ENCODE results near the gene NCS1.

NCS1 gene

DNA sequence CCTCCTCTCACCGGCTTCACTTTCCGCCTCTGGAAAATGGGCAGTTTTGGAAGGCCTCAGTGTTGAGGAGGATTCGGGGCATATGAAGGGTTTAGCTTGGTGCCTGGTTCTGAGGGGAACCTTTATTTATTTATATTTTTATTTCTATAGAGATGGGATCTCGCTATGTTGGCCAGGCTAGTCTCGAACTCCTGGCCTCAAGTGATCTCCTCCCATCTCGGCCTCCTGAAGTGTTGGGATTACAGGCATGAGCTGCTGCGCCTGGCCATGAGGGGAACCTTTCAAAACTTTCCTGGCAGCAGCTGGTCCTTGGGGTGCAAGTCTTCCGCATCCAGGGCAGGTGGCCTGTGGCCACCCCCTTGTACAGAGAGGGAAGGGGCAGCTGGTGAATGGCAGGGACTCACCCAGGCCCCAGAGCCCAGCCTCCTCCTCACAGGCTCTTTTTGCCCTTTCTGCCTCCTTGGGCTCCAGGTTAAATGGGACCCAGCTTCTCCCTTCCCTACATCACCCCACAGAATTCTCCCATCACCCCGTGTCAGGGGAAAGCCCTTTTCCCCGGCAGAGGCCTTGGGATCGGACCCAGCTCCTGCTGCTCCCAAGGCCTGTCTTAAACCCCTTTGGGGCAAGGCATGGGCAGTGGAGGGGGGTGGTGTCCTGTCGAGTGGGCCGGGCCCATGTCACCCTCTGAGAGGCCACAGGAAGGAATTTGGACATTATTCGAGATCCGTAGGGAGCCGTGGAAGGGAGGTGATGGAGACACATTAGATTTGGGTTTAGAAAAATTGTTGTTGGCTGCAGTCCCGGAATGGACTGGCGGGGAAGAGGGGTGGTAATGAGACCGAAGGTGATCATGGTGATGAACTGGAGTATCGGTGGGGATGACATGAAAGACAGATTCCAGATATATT, 5.9 kb downstream of the NCS1 start:
- no peak for DNase-seq

DNA sequence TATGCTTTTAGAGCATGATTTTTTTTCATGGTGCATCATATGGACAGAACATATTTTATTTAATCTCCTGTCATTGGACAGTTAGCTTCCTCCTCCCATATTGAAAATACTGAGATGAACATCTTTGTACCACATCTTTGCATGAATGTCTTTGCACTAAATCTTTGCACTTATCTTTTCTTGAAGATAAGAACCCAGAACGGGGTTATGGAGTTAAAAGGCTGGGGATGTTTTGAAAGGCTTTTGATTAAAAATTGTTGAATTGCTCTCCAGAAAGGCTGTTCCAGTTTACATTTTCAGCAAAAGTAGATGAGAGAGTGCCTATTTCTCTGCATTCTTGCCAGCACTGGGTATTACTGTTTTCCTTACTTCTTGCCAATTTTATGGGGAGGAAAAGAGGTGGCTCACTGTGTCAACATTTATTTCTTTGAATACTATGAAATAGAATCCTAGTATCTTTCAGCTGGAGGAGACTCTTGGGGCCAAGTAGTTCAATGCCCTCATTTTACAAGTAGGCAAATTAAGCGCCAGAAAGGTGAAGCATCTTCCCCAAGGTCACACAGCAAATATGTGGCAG, 7.2 kb downstream of the NCS1 start:
- no peak for DNase-seq

DNA sequence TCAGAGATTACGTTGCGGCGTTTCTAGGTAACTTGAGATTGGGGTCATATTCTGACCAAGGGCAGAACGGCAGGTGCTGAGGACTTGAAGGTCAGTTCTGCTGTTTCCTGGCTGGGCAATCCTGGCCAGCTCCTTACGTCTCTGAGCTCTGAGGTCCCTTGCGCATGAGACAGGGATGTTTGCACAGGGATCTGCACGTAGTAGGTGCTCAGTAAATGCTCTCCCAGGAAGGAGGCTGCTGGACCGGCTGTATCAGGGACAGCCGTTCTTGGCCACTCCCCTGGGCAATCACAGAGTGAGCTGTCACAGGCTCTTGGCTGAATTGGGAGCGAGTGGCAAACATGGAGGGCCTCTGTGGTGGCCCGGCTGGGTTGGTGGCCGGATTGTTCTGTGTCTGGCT, 8.3 kb downstream of the NCS1 start:
- DNase-seq = no peak

DNA sequence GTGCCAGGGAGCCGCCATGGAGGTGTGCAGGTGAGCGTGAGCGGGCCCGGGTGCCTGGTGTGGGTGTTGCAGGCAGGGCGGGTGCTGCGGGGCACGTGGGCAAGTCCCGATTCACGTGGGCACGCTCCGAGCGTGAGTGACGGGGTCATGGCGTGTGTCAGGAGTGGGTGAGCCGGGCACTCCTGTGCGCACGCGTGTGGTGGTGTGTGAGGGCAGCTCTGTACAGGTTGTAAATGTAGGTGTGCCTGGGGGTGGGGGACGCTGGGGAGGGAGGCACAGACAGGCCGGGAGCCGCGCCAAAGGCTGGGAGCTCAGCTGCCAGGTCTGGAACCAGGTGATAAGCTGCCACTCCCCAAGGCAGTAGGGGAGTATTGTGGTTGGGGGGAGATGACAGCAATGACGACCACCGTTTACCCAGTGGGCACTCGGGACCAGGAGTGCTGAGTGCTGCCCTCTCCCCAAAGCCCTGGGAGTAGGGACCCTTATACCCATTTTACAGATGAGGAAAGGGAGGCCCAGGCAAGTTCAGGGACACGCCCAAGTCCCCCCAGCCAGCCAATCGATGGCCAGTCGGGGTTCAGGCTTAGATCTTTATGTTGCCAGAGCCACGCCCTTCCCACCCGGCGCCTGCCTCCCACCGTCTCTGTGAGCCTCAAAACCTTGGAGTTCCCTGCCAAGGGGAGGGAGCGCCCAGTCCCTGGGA, 9.6 kb downstream of the NCS1 start:
- no peak for DNase-seq

DNA sequence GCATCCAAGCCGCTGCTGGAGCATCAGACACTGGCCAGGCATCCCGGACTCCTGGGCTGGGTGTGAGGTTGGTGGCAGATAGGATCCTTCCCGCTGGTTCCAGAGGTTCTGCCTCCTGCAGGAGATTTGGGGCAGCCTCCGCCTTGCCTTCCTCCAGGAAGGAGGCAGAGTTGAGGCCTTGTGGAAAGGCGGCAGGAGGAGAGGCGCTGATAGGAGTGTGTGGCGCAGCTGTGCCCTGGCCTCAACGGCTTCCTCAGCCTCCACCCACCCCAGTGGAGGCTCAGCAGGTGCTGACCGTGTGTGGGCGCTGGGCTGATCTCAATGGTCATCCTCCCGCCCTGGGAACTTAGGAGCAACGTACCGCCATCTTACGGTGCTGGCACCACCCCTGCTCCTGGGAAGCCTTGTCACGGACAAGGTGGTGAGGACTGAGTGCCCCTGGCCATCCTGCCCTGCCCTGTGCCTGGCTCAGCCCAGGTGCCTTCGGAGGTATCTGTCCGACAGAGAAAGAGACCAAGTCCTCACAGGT, 10.2 kb downstream of the NCS1 start:
- DNase-seq = no peak

DNA sequence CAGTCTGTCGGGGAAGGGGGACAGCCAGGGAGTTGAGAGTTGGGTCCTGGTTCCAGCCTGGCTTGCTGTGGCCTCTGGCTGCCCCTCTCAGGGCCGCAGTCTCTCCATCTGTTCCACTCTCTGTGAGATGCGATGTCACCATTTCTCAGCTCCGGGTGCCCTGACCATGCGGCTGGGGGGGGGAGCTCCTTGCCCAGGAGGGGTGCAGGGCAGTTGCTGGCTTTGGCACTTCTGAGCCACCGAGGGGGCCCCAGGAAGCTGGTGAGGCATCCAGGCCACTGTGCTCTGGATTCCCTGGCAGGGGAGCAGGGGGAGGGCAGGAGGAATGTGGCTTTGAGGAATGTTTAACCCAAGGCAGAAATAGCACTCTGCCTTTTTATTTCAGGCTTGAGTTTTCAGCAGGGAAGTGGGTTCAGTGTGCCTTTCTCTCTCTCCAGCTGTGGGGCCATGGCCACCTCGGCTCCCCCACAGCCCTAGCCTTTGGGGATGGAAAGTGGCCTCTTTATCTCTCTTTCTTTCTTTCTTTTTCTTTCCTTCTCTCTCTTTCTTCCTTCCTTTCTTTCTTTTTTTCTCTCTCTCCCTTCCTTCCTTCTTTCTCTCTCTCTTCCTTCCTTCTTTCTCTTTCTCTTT, 11.0 kb downstream of the NCS1 start:
- no peak for DNase-seq

DNA sequence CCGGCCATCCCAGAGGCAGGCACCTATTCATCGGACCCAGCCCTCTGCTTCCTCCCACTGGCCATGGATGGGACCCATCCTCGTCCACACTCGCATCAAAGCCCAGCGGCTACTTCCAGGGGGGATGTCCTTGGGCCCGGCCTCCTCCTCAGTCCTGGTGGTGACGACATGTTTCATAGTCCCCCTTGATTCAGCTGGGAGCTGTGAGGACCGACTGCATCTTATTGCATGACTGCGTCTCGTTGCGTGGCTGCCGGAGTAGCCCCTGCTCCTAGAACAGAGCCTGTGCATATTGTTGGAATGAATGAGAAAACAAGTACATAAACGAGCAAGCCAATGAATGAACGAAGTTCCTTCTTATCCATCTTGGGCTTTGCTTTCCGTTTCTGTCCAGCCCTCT, 12.8 kb downstream of the NCS1 start:
- no peak for DNase-seq

DNA sequence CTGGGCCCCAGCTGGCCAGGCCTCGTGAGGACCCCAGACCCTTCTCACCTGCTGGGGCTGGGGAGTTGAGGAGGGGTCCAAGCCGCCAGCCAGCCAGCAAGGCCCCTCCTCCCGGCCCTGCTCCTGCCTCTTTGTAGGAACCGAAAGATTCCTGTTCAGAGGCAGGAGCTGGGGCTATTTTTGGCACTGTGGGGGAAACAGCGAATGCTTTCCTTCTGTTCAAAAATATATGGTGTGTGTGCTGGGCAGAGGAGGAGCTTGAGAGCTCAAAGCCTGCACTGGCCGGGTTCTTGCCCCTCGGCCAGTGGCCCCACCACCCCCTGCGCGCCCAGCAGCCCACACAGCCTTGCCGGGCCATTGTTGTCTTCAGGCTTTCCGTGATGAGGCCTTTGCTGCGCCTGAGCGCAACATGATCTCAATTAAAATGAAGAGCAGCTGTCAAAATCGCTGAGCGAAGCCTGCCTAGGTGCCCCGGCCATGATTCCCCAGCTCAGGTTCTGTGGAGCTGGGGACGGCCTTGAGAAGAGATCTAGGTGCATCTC, 13.4 kb downstream of the NCS1 start:
- no peak for DNase-seq

DNA sequence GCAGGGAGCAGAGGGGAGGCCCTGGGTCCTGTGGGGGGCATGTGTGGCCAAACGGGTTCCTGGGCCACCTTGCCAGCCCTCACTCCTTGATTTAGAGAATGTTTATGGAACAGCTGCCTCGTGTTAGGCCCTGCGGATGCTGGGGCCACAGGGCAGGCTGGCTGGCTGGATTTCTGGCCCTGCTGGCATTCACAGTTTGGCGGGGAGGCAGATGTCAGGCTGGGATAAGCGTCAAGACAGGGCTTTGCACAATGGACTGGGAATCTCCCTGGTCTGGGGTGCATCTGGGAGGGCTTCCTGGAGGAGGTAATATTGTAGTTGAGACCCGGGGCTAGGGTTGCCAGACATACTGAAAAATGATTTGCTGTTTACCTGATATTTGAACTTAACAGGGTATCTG, 13.8 kb downstream of the NCS1 start:
- no peak for DNase-seq

DNA sequence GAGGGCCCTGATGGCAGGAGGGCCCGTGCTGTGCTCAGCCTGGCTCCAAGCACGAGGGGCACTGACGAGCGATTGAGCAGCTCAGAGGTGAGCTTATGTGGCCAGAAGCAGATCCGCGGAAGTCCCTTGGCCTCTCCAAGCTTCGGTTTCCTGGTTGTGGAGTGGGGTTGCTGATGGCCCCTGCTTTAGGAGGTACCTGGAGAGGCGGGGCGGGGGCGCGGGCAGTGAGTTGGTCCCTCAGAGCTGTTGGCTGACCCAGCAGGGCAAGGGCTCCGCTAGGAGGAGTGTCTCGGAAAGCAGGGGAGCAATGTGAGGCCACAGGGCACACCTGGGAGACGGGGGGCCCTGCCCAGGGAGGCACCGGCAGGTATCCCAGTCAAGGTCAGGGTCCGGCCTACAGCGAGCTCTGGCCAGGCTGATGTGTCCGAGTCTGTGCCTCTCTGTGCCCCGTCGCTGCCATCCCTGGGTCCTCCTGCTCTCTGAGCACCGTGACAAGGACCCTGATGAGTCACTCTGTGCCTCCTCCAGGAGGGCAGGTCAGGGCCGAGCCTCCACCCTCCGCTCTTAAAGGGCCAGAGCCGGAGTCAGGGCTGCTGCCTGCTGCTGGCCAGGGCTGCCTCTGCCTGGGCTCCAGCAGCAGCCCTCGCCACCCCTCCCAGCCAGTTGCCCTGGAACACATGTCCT, 14.8 kb downstream of the NCS1 start:
- no peak for DNase-seq

DNA sequence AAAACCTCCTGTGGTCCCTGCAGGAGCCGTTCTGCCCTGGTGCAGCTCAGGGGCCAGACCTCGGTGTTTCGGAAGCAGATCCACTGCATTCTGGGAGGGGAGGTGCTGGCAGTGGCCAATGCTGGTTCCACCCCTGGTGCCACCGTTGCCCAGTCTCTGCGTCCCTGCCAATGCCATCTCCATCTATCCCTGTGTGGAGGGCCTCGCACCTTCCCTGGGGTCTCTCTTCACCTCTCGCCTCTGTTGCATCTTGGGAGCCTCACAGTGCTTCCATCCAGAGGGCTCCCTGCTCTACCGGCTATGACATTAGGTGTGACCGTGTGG, 15.3 kb downstream of the NCS1 start:
- DNase-seq = no peak

DNA sequence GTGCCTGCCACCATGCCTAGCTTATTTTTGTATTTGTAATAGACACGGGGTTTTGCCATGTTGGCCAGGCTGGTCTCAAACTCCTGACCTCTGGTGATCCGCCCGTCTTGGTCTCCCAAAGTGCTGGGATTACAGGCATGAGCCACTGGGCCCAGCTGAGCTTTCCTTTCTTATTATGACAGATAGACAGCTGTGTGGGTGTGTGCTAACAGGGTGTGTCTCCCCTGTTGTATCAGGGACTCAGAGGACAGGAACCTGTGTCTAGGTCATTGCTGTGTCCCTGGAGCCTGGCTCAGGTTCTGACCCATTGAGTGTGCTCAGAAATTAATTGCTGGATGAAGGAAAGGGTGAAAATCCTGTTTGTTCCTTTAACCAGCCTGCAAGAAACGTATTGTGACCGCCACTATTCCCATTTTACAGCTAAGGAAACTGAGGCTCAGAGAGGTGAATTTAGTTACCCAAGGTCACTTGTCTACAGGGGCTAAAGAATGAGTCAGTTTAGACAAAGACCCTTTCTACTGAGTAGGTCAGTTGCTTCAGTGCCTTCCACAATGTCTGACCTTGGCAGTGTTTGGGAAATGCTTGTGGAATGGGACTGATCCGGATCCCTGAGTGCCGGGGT, 16.8 kb downstream of the NCS1 start:
- DNase-seq = no peak

DNA sequence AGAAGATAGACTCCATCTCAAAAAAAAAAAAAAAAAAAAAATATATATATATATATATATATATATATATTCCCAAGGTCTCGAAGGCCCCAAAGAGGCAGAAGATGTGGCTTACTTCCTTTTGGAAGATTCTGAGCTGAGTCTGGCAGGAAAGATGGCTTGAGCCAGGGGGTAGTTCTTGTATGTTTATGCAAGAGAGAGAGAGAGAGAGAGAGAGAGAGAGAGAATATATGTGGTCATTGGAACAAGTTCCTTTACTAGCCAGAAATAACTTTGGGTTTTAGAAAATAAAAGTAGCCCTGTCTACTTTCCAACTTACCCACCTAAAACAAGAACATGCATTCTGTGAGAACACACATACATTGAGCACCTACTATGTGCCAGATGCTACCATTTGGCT, 17.6 kb downstream of the NCS1 start:
- no peak for DNase-seq

DNA sequence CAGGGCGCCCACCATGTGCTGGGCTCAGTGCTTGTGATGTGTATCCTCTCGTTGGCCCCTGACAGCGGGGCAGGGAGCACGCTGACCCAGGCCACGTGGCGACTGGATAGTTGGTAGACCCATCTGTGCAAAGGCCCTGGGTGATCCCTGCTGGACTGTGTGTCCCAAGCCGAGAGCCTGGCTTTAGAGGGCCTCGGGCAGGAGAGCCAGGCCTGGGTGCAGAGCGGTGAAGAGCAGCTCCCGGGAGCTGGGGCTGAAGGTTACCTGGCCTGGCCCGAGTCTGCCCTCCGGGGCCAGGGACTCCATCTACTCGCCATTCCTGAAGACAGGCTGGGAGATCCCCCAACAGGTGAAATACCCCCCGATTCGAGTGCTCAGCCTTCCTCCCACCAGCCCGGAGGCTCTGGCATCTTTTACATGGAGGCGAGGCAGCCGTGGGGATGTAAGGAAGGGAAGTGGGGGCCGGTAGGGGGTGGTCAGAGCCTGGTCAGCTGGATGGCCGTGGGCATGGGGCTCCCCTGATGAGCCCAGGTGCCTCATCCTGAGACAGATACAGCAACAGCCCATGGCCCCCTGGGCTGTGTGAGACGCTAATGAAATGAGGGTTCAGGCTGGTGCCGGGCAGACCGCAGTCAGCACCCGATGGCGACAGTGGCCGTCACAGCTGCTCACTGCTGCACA, 19.0 kb downstream of the NCS1 start:
- DNase-seq = no peak

DNA sequence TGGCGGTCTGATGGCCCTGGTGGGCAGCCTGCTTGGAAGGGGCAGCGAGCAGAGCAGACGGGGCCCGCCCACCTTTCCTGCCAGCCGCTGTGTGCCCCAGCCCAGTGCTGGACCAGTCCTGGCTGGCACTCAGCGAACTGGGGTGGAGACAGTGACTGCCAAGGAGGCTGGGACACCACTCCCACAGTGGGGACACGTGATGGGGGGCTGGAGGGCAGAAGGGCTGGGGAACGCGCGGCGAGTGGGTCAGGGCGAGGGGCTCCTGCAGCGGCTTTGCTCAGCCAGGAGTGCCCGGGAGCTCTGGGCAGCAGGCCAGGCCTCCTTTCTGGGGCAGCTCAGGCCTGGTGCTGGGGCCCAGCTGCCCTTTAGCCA, 19.5 kb downstream of the NCS1 start:
- no peak for DNase-seq

DNA sequence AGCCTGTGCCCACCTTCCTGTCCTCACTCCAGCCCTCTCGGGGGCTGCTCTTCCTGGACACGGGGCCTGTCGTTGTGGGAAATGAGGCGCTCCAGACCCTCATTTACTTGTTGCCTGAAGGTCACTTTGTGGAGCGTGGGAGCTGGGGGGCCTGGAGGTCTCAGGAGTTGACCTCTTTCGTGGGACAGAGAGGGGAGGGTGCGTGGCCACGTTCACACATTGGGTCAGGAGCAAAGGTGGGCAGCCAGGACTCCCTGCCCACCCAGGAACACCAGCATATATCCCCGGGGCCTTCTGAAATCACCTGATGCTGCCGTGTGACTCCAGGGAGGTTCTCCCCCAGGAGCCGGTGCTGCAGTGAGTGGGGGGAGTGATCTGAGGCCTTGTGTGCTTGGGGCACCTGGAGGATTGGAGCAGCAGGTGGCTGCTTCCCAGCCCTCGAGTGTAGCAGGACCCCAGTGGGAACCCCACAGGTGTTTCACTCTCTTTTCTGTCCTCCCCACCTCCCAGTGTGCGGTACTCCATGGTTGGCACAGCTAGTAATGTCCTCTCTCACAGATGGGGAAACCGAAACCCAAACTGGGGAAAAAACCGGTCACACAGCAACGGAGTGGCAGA, 20.3 kb downstream of the NCS1 start:
- no peak for DNase-seq

DNA sequence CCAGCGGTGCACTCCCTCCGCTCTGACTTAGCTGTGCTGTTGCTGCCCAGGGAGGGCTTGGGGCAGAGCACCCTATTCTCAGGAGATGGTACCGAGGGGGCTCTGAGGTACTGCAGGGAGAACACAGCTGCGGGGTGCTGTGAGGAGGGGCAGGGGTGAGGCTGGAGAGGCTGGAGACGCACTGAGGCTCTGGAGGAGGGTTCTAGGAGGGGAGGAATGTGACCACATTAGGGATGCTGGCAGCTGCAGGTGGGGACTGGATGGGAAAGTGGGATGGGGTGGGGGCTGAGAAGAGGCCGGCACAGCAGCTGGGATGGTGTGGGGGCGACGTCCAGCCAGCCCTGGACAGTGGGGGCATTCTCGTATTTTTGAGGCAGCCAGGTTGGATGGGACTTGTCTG, 20.9 kb downstream of the NCS1 start:
- no peak for DNase-seq

DNA sequence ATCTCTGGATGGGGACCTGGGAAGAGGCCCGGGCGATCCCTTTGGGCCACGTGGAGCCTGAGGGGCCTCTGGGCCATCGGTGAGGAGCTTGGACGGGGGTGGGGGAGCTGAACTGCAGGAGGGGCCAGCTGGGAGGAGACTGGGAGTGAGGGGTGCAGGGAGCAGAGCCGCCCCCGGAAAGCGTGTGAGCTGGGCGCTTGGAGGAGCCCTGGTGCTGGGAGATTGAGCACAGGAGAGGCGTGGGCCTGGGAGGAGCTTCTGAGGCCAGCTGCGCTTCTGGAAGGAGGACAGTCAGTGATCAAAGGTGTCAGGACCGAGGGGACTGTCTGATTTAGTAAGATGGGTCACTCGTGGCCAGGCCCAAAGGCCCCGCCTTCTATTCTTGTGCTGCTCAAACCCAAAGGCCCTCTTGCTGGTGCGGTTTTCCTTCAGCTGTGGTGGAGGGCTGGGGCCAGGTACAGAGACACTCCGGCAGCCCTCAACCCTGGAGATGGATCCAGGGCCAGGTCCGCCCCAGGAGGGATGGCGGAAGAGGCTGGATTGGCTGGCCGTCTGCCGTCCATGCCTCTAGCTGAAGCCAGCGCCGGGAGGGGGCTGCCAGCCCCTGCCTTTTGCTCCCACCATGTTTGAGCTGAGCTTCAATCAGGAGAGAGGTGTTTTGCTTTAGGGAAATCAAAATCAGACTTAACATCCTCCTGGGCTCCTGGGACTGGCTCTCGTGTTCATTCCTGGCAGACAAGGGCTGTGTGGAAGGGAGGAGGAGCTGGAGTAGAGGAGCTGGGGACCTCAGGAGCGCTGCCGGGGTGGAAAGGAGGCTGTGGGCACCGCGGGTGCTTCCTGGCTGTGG, 21.6 kb downstream of the NCS1 start:
- DNase-seq = no peak

DNA sequence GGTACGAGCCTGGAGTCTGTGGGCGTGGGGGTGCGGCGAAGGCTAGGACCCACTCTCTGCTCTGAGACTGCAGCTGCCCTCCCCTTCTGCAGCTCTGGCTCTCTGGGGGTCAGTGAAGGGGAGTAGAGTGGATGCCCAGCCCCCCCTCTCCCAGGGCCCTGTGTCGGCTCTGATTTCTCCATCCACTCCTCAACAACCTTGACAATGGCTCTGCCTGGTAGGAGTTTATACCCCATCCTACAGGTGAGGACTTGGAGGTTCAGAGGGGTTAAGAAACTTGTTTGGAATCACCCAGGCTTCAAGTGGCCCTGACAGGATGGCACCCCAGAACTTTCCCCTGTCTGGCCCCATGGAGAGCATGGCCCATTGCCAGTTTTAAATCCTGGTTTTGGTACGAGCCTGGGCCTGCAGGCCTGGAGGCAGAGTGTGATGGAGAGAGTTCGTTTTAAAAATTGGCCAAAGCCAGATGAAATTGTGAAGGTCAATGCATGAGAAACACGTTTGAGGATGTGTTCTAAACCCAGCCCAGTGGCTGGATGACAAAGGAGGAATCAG, 22.3 kb downstream of the NCS1 start:
- no peak for DNase-seq

DNA sequence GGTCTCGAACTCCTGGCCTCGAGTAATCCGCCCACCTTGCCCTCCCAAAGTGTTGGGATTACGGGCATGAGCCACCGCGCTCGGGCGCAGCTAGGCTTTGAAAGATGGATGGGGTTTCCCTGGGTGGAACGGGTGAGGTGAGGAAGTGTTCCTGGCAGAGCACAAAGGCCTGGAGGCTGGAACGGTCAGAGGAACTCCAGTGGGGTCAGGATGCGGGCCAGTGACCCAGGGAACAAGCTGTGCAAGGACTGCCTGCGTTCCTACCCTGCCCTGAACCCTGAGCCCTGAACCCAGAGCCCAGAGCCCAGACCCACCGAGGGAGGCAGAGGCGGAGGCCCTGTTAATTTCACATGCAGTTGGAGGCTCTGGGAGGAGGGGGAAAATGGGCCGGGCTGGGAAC, 23.4 kb downstream of the NCS1 start:
- no peak for DNase-seq
